Measurements from ENCODE around the gene EBPL.
"Not testable (repeated sequence)": the region's sequence is repeated elsewhere in the genome, so short reads cannot be mapped to it uniquely, and the experiment has no call there.

EBPL gene

DNA sequence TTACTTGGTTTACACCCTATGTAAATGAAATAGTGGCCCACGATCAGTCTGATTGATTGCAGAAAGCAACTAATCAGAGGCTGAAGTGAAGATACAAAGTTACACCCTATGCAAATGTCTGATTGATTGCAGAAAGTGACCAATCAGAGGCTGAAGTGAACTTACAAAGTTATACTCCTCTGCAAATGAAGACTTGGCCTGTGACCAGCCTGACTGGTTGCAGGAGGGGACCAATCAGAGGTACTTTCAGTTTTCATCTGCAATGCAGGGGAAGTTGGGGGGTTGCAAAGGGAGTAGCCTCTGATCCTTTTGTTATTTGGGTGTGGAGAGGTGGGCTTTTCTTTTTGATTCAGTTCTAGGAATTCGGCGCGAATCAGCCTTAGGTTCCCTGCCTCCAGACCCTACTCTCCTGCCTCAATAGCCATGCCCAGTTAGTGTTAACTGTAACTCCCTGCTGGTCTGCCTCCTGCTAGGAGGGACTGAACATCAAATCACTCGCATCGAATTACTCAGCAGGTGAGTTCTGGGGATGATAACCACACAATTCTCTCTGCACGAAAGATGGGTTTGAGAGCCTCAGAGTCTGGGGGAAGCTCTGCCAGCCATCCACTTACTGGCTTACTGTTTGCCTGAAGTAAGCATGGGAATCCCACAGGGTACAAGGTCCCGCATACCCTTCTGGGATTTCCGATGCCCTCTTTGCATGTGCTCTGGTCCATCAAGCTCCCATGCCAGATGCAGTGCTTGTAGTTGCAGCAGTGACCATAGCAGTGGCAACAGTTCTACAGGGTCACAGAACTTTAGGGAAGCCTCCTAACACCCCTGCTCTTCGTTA lies 55.5 kb downstream of the EBPL start:
- DNase-seq (ENCODE audit: low spot score) = peak; percentile 51

DNA sequence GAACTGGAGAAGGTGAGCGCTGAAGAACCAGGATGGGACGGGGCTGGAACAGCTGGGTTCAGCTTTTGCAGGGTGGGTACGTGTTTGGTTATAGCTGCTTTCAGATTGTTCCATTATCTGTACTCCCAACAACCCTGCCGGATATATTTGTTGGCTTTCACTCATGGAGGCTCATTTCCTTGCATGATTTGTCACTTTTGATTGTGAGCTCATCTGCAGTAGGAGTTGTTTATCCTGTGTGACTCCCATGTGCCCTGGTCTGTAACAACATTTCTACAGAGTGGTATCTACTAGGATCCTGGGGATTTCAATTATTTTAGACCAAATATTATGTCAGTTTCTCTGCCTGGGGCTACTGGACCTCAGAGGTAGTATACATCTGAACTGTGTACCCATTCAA lies 57.6 kb downstream of the EBPL start:
- DNase-seq (ENCODE audit: low spot score) = no peak

DNA sequence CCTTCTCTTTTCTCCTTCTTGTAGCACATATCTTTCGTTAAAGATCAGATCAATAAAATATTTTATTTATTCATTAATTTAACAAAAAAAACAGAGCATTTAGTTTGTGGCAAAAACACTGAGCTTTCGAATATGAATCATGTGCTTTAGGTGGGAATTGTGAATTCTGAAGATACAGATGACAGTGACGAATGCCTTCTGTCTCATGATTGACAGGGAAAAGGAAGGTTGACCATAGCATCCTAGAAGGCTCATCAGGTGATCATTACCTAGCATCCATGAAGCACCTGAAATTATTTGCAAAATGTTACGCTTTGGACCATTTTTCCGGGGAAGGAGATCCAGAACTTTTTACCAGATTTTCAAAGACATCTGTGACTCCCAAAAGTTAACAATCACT lies 59.1 kb downstream of the EBPL start:
- DNase-seq (ENCODE audit: low spot score) = no peak

DNA sequence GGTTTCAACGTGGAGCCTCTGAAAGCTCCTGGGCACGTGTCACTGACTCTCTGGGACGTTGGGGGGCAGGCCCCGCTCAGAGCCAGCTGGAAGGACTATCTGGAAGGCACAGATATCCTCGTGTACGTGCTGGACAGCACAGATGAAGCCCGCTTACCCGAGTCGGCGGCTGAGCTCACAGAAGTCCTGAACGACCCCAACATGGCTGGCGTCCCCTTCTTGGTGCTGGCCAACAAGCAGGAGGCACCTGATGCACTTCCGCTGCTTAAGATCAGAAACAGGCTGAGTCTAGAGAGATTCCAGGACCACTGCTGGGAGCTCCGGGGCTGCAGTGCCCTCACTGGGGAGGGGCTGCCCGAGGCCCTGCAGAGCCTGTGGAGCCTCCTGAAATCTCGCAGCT lies 60.7 kb downstream of the EBPL start:
- DNase-seq (ENCODE audit: low spot score) = no peak

DNA sequence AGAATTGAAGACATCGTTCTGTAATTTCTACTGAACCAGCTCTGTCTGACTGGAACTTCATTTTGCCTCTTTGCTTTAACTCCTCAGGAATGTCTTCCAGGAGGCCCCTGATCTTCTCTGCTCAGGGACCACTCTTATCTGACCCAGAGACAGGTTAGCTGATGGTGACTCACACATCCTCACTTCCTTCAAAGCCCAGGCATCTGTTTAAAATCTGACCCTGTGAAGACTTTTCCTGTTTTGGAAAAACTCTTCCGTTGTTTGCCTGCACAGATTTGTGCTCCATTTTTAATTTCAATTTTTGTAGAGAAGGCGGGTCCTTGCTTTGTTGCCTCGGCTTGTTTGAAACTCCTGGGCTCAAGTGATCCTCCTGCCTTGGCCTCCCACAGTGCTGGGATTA lies 61.3 kb downstream of the EBPL start:
- no peak for DNase-seq (ENCODE audit: low spot score)

DNA sequence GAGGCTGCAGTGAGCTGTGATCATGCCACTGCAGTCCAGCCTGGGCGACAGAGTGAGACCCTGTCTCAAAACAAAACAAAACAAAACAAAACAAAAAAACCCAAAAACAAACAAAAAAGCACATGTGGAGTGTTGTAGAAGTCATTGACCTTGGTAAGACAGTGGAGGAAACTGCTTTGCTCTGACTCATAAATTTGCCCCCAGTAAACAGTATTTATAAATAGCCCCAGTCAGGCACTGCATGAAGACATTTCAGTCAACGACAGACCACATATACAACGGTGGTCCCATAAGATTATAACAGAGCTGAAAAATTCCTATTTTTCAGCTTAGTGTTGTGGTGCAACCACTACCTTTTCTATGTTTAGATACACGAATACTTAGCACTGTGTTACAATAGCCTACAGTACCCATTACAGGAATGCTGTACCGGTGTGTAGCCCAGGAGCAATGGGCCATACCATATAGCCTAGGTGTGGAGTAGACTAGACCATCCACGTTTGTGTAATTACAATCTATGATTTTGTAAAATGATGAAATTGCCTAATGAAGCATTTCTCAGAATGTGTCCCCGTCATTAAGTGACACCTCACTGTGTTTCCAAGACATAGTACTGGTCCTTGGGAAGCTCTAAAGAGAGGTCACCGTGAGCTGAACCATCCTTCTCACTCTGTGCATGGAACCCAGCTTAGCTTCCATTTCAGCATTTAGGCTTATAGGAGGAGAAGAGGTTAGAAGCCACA lies 61.9 kb downstream of the EBPL start:
- no peak for DNase-seq (ENCODE audit: low spot score)

DNA sequence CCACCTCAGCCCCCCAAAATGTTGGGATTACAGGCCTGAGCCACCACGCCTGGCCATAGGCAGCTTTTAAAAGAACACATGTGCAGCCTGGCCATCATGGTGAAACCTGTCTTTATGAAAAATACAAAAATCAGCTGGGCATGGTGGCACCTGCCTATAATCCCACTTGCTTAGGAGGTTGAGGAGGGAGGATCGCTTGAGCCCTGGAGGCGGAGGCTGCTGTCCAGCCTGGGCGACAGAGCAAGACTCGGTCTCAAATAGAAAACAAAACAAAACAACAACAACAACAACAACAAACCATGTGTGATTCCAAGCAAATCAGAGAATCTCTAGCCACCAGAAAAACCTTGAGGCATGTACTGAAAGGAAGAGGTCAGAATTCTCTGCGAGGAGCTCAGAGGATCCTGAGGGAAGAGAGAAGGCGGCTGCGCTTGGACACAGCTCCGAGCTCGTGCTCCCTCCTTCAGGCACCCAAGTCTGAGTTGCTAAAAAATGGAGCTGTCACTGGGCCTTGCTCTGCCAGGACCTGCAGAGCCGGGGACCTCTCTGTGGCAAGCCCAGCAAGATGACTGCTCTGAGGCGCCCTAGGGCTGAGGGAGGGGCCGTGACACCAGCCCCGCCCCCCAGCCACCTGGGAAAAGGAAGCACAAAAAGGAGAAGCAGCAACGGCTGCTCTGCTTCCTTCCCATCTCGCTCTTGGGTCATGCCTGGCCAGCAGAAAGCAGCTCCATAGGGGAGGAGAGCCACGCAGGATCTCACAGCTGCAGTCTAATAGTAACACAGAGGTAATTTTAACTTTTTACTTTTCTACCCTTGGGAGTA lies 63.2 kb downstream of the EBPL start, which contains the start of gene ARL11:
Gene ARL11 (plus strand): TSS at position 677 of the 822 bp plus-strand sequence. CDS start 1,941 bp downstream, outside the sequence.
- DNase-seq (ENCODE audit: low spot score) = peak; percentile 49

DNA sequence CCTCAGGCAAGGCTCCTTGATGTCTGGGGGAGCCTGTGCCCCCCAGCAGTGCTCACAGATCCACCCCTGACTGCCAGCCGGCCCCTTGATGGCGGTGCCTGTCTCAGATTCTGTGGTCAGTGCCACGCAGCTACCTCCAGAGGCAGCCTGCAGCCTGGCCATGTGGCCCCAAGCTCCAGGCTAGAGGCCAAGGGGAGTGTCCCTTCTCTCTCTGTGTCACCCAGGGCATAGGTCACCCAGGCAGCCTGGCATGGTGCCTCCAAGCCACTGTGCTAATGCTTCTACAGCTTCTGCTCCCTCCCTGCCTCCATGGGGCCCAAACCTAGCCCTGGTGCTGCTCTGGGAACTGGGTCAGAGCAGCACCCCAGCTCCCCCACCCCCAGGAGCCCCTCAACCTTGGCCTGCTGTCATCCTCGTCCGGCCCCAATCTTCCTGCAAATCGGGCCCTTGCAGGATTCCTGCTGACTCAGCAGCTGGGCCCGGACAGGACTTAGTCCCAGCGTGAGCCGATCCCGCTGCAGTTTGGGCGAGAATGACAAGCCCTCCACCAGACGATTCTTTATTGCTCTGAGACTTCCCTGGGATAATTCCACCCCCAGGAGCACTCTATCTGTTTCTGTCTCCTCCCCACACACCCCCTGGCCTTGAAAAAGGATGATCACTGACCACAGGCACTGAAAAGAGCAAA lies 65.8 kb downstream of the EBPL start:
- DNase-seq (ENCODE audit: low spot score) = no peak

DNA sequence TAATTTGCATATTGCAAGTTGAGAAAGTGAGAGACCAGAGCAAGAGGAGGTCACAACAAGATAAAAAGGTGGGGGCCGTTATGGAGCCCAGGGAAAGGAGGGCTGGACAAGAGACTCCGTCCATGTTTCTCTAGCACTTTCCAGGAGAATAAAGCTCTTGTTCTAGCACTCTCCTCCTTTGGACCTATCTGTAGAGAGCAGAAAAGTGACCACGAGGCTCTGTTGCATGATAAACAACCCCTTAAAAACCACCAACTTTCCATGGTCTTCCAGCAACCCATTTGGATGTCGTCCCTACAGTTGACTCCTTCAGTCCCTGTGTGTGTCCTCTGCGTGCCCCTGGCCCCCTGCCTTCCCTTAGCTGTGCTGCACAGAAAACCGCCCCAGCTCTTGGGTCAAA lies 67.1 kb downstream of the EBPL start:
- no peak for DNase-seq (ENCODE audit: low spot score)

DNA sequence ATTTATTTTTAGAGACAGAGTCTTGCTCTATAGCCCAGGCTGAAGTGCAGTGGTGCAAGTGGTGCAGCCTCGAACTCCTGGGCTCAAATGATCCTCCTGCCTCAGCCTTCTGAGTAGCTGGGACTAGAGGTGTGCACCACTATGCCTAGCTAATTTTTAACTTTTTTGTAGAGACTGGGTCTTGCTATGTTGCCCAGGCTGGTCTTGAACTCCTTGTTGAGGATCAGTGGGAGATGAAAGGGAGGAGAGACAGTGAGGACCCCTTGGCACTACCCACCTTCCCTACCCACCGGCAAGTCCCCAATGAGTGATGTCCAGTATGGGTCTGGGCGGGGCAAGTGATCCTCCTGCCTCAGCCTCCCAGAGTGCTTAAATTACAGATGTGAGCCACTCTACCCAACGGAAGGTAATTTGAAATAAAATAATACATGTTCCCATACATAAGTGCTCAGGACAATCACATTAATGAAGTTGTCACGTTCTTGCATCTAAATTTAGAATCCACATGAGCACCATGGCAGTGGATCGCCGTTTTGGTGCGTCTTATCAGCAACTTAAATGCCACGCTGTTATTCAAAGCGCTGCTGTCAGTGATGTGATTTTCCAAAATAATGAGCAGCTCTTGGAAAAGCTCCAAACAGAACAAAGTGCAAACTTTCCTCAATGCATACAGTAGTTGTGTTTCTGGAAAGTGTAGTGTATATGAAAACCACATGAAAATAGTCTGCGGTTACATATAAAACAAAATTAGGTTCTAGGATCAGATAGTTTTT lies 68.9 kb downstream of the EBPL start:
- no peak for DNase-seq (ENCODE audit: low spot score)

DNA sequence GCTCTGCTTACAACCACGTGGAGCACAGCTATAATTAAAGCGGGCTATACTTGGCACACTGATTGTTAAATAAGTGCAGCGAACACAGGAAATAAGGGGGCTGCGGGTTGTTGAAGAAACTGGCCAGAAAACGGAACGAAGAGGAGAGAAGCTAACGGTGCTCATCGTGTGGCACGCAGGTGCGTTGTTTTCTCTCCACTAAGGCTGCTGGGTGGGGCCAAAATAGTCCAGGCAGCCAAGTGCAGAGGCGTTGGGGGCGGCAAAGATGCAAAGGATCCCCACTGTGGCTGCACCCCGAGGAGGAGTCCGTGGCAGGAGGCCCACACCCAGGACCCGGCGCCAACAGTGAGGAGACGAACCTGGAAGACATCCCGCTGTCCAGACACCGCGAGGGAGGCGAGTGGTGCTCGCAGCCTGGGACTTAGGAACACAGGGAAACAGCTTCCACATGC lies 71.1 kb downstream of the EBPL start:
- no peak for DNase-seq (ENCODE audit: low spot score)

DNA sequence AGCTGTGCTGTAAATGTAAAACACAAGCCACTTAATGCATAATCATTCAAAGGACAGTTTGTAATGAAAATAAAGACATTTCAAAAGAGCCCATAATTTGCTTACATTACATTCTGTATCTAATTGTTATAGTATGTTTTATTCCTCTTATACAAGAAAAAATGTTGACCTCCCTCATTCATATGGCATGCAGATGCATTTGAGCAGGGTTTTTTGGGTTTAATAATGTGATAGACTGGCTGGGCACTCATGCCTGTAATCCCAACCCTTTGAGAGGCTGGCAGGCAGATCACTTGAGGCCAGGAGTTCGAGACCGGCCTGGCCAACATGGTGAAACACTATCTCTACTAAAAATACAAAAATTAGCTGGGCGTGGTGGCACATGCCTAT lies 74.6 kb downstream of the EBPL start:
- no peak for DNase-seq (ENCODE audit: low spot score)

DNA sequence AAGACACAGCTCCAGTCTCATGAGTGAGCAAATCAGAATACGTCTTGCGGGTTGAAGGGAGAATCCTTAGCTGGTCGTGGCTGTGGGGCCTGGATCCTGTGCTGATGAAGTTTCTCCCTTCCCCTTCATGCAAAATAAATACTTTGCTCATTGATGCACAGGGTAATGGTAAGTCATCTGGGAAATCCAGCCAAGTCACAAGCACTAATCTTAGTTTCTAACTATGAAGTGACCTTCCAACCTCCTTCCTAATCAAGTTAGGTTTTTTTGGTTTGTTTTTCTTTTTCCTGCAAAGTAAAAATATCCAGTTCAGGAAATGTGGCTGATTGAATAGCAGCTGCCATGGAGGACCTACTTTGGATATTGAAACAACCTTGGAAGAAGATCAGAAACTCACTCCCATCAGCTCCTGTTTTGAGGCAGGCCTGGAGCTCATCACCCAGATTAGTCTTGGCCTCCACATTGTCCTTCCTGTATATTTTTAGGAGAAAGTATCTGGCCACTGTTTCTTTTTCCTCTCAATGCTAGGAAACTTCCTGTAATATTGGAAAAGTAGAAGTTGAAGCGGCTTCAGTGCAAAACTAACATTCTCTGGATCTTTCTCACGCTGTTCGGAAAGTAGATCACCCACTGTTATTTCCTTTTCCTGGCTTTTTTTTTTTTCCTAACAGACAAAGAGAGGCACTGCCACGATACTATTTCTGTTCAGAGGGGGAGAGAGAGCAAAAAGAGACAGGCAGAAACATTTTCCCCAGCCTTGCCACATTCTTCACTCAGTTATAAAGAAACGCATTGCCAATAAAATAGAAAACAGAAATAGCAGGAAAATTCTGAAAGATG lies 75.2 kb downstream of the EBPL start:
- DNase-seq (ENCODE audit: low spot score) = no peak

DNA sequence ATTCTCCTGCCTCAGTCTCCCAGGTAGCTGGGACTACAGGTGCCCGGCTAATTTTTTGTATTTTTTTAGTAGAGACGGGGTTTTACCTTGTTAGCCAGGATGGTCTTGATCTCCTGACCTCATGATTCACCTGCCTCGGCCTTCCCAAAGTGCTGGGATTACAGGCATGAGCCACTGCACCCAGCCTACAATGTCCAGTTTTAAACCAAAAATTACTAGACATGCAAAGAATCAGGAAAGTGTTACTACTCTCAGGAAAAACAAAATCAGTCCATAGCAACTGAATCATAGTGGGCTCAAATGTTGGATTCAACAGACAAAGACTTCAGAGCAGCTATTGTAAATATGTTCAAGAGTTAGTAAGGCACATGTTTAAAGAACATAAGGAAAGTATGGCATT lies 79.2 kb downstream of the EBPL start:
- DNase-seq (ENCODE audit: low spot score) = not testable (repeated sequence)
